HG02973 (cell line): ENCODE results near the gene LPP.

Experiments used
- ATAC-seq: cut with Tn5 transposase; IDR thresholded peaks from one replicate; pipeline ENCODE4 v1.9.1; 2021; ENCODE audit warnings: moderate library complexity; ENCODE audit not compliant: unreplicated experiment

Gene LPP

GRCh38 chr3:188534633-188535032, 380.7 kb downstream of the LPP start:
- ATAC-seq: no peak

GRCh38 chr3:188537606-188538005, 383.6 kb downstream of the LPP start:
- ATAC-seq: no peak

- ATAC-seq: no peak
These were observed 385.1 kb downstream of the LPP start for GRCh38 chr3:188539037-188539436.

GRCh38 chr3:188539631-188540194, 385.8 kb downstream of the LPP start:
- no peak for ATAC-seq

GRCh38 chr3:188542196-188542595, 388.2 kb downstream of the LPP start:
- no peak for ATAC-seq

- no peak for ATAC-seq
These were observed 390.1 kb downstream of the LPP start for GRCh38 chr3:188544012-188544411.

GRCh38 chr3:188546835-188547670, 393.1 kb downstream of the LPP start:
- no peak for ATAC-seq

GRCh38 chr3:188553569-188553968, 399.6 kb downstream of the LPP start:
- no peak for ATAC-seq

- no peak for ATAC-seq
These were observed 400.4 kb downstream of the LPP start for GRCh38 chr3:188554404-188554803.

- ATAC-seq: no peak
These were observed 403.3 kb downstream of the LPP start for GRCh38 chr3:188557235-188557634.

GRCh38 chr3:188558343-188559071, 404.6 kb downstream of the LPP start:
- ATAC-seq: no peak

GRCh38 chr3:188559072-188559429, 405.1 kb downstream of the LPP start:
- no peak for ATAC-seq

- ATAC-seq: no peak
These were observed 405.9 kb downstream of the LPP start for GRCh38 chr3:188559856-188560255.

- ATAC-seq: no peak
These were observed 408.2 kb downstream of the LPP start for GRCh38 chr3:188562144-188562543.

- no peak for ATAC-seq
These were observed 413.7 kb downstream of the LPP start for GRCh38 chr3:188567478-188568195.

- no peak for ATAC-seq
These were observed 414.8 kb downstream of the LPP start for GRCh38 chr3:188568736-188569135.

GRCh38 chr3:188571531-188572095, 417.7 kb downstream of the LPP start:
- ATAC-seq: no peak

- no peak for ATAC-seq
These were observed 419.5 kb downstream of the LPP start for GRCh38 chr3:188573291-188573940.

GRCh38 chr3:188573956-188574355, 420.0 kb downstream of the LPP start:
- ATAC-seq: no peak

GRCh38 chr3:188574885-188575284, 420.9 kb downstream of the LPP start:
- ATAC-seq: no peak

- no peak for ATAC-seq
These were observed 421.5 kb downstream of the LPP start for GRCh38 chr3:188575501-188575900.
